DMS53 treated with DMSO at 0.1 percent for 48 hours (cell line): ENCODE data around the gene GDF9.
"Not testable (repeated sequence)": the region's sequence is repeated elsewhere in the genome, so short reads cannot be mapped to it uniquely, and the experiment has no call there.

Source experiments
- DNase-seq: peaks from one replicate; lab custom pipeline; 2025; ENCODE audit not compliant: unreplicated experiment; lab: John Stamatoyannopoulos, UW

Gene GDF9

GRCh38 chr5:132873119-132873929, 7.1 kb upstream of the GDF9 start, which contains the start of gene LEAP2:
Gene LEAP2, plus strand, starts transcription at chr5:132873668. Its CDS starts 27 bp downstream, at chr5:132873695.
- DNase-seq: no peak

GRCh38 chr5:132872788-132873118, 6.5 kb upstream of the GDF9 start:
- no peak for DNase-seq

- no peak for DNase-seq
Measured at GRCh38 chr5:132871459-132872284, 5.4 kb upstream of the GDF9 start.

- DNase-seq: no peak
Measured at GRCh38 chr5:132870801-132871200, 4.5 kb upstream of the GDF9 start.

GRCh38 chr5:132868754-132869153, 2.5 kb upstream of the GDF9 start:
- no peak for DNase-seq

GRCh38 chr5:132867046-132867451, 780 bp upstream of the GDF9 start:
- no peak for DNase-seq

GRCh38 chr5:132865668-132866341, 464 bp downstream of the GDF9 start:
- no peak for DNase-seq

- DNase-seq: no peak
Measured at GRCh38 chr5:132860742-132861141, 5.5 kb downstream of the GDF9 start.

GRCh38 chr5:132859889-132860437, 6.3 kb downstream of the GDF9 start:
- DNase-seq: no peak

- DNase-seq: no peak
Measured at GRCh38 chr5:132856011-132856410, 10.3 kb downstream of the GDF9 start.

GRCh38 chr5:132854992-132855391, 11.3 kb downstream of the GDF9 start:
- not testable (repeated sequence) for DNase-seq

GRCh38 chr5:132854301-132854700, 12.0 kb downstream of the GDF9 start:
- DNase-seq: no peak

GRCh38 chr5:132853790-132854189, 12.5 kb downstream of the GDF9 start:
- DNase-seq: no peak

- DNase-seq: peak; percentile 9
Measured at GRCh38 chr5:132853323-132853722, 12.9 kb downstream of the GDF9 start.

GRCh38 chr5:132850066-132850465, 16.2 kb downstream of the GDF9 start:
- DNase-seq: no peak

- DNase-seq: no peak
Measured at GRCh38 chr5:132849347-132849746, 16.9 kb downstream of the GDF9 start.

GRCh38 chr5:132848270-132848669, 18.0 kb downstream of the GDF9 start:
- DNase-seq: no peak

GRCh38 chr5:132841305-132841704, 25.0 kb downstream of the GDF9 start:
- no peak for DNase-seq

GRCh38 chr5:132840896-132841295, 25.4 kb downstream of the GDF9 start:
- no peak for DNase-seq

- DNase-seq: no peak
Measured at GRCh38 chr5:132840313-132840712, 26.0 kb downstream of the GDF9 start.
